K562 (cell line): Measurements from ENCODE around the gene ADAM15. TPM values are rescaled to one million over a fixed set of nuclear protein-coding genes. Genes with fewer than 3 reads are reported as not detected.

ENCODE experiments used
- FOXA3 ChIP-seq, 2 experiments: fragments of 450-650 bp in 1 of 2; sonication (generic) in 1 of 2; formaldehyde crosslinking; IDR thresholded peaks in 1 of 2; conservative IDR thresholded peaks in 1 of 2; 2 replicates each; pipeline versions ENCODE4 v1.4.0 to v1.8.0; 2020 to 2022; ENCODE audit warnings: mild to moderate bottlenecking in 2 of 2, missing genetic modification reagents in 1 of 2
- GATAD2B ChIP-seq: fragments of 450-650 bp; IDR thresholded peaks from 2 replicates; pipeline ENCODE4 v1.6.1; 2017; ENCODE audit warnings: mild to moderate bottlenecking, borderline replicate concordance
- HMG20B ChIP-seq: fragments of 250-450 bp; sonication (Bioruptor Pico); IDR thresholded peaks from 2 replicates; pipeline ENCODE4 v1.5.0; 2021; ENCODE audit warnings: mild to moderate bottlenecking
- NCOA2 ChIP-seq, 2 experiments: fragments of 450-650 bp; IDR thresholded peaks; 2 replicates each; pipeline ENCODE4 v1.6.1; 2018; ENCODE audit warnings: mild to moderate bottlenecking in 2 of 2, moderate library complexity in 1 of 2; ENCODE audit not compliant: partially characterized antibody in 2 of 2
- PRMT5 ChIP-seq: sonication (generic); formaldehyde crosslinking; IDR thresholded peaks from 2 replicates; pipeline ENCODE4 v1.5.0; 2020; ENCODE audit warnings: missing genetic modification reagents
- SIN3A ChIP-seq, 2 experiments: fragments of 150-350 bp in 1 of 2; IDR thresholded peaks; 2 replicates each; pipeline ENCODE4 v1.6.1; 2011 to 2016; ENCODE audit warnings: borderline replicate concordance in 2 of 2, low read depth in 2 of 2, low read length in 2 of 2, mild to moderate bottlenecking in 2 of 2, moderate library complexity in 2 of 2; ENCODE audit not compliant: control insufficient read depth in 1 of 2
- TRIM24 ChIP-seq, 2 experiments: fragments of 450-650 bp; IDR thresholded peaks; 2 replicates each; pipeline ENCODE4 v1.6.1; 2016
- ZKSCAN8 ChIP-seq: fragments of 200-800 bp; sonication (Bioruptor generic); IDR thresholded peaks from 2 replicates; pipeline ENCODE4 v1.6.1; 2016; ENCODE audit warnings: missing genetic modification characterization, missing compliant biosample characterization
- ZNF696 ChIP-seq: fragments of 250-450 bp; sonication (Bioruptor Pico); conservative IDR thresholded peaks from 2 replicates; pipeline ENCODE4 v1.4.0; 2020; ENCODE audit warnings: mild to moderate bottlenecking, moderate library complexity
- ZNF717 ChIP-seq: fragments of 250-450 bp; sonication (Bioruptor Pico); IDR thresholded peaks from 2 replicates; pipeline ENCODE4 v1.5.0; 2021
- polyA plus RNA-seq, 8 experiments: library from polyadenylated mRNA; depleted of rRNA in 4 of 8; stranded (reverse) in 5 of 8; unstranded in 3 of 8; fragments of >200 nt; fragmentation: Nextera tagmentation in 2 of 8; fragmentation: Illumina TruSeq in 1 of 8; extraction: Ambion mirVana in 2 of 8; extraction: Trizol in 1 of 8; gene quantifications; 2 replicates each; pipeline versions ENCODE4 v1.2.1 to v1.2.3, GENCODE V29; 2011 to 2014; ENCODE audit warnings: inconsistent platforms in 1 of 8, missing spikeins in 1 of 8
- total RNA-seq, 7 experiments: library from RNA; depleted of rRNA in 6 of 7; stranded (reverse); fragments of >200 nt in 6 of 7; fragmentation: Illumina TruSeq in 2 of 7; extraction: Trizol in 2 of 7; gene quantifications; 2 replicates each; pipeline versions ENCODE4 v1.2.1 to v1.2.3, GENCODE V29; 2011 to 2021; ENCODE audit warnings: low replicate concordance in 1 of 7
- TF ChIP-seq, protein P1 (sequence below), 2 experiments: fragments of 450-650 bp; IDR thresholded peaks; 2 replicates each; pipeline ENCODE4 v1.6.1; 2016; ENCODE audit warnings: mild to moderate bottlenecking in 2 of 2, borderline replicate concordance in 1 of 2, low read depth in 1 of 2, moderate library complexity in 1 of 2
- TF ChIP-seq, protein P2 (sequence below), 2 experiments: fragments of 450-650 bp; IDR thresholded peaks; 2 replicates each; pipeline ENCODE4 v1.6.1; 2018; ENCODE audit warnings: mild to moderate bottlenecking in 2 of 2, low read depth in 1 of 2; ENCODE audit not compliant: partially characterized antibody in 2 of 2
- TF ChIP-seq, protein P3 (sequence below): fragments of 250-450 bp; sonication (Bioruptor Pico); IDR thresholded peaks from 2 replicates; pipeline ENCODE4 v1.8.0; 2022; ENCODE audit warnings: moderate library complexity, mild to moderate bottlenecking, inconsistent platforms

ADAM15 gene
- total and polyA plus RNA-seq, 9 of the 15 experiments (the other 6 are each of a cell fraction or from before 2014, with no cell fraction given), result 0.69 to 72.3 (median 32.8) TPM

DNA sequence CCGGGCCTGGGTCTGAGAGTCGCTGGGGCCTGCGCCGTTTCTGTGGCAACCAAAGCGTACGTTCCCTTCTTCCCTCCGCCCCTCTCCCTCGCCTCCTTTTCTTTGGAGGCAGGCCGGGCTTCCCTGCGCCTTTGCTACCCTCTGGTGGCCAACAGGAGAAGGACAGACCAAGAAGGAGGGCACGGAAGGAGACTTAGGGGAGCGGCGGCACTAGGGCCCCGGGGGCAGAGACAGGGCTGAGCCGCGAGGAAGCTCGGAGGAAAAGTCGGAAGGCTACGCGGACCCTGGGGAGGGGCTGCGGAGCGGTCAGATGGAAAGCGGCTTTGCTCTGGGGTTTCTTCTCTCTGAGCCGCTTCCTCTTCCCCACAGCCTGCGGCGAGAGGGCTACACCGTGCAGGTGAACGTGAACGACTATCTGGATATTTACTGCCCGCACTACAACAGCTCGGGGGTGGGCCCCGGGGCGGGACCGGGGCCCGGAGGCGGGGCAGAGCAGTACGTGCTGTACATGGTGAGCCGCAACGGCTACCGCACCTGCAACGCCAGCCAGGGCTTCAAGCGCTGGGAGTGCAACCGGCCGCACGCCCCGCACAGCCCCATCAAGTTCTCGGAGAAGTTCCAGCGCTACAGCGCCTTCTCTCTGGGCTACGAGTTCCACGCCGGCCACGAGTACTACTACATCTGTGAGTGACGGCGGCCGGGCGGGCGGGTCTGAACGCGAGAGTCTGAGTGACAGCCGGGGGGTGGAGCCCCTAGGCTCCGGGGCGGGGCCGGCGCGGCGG is 33.8 kb downstream of the ADAM15 start (continued):
- TF ChIP-seq, protein P1, sequence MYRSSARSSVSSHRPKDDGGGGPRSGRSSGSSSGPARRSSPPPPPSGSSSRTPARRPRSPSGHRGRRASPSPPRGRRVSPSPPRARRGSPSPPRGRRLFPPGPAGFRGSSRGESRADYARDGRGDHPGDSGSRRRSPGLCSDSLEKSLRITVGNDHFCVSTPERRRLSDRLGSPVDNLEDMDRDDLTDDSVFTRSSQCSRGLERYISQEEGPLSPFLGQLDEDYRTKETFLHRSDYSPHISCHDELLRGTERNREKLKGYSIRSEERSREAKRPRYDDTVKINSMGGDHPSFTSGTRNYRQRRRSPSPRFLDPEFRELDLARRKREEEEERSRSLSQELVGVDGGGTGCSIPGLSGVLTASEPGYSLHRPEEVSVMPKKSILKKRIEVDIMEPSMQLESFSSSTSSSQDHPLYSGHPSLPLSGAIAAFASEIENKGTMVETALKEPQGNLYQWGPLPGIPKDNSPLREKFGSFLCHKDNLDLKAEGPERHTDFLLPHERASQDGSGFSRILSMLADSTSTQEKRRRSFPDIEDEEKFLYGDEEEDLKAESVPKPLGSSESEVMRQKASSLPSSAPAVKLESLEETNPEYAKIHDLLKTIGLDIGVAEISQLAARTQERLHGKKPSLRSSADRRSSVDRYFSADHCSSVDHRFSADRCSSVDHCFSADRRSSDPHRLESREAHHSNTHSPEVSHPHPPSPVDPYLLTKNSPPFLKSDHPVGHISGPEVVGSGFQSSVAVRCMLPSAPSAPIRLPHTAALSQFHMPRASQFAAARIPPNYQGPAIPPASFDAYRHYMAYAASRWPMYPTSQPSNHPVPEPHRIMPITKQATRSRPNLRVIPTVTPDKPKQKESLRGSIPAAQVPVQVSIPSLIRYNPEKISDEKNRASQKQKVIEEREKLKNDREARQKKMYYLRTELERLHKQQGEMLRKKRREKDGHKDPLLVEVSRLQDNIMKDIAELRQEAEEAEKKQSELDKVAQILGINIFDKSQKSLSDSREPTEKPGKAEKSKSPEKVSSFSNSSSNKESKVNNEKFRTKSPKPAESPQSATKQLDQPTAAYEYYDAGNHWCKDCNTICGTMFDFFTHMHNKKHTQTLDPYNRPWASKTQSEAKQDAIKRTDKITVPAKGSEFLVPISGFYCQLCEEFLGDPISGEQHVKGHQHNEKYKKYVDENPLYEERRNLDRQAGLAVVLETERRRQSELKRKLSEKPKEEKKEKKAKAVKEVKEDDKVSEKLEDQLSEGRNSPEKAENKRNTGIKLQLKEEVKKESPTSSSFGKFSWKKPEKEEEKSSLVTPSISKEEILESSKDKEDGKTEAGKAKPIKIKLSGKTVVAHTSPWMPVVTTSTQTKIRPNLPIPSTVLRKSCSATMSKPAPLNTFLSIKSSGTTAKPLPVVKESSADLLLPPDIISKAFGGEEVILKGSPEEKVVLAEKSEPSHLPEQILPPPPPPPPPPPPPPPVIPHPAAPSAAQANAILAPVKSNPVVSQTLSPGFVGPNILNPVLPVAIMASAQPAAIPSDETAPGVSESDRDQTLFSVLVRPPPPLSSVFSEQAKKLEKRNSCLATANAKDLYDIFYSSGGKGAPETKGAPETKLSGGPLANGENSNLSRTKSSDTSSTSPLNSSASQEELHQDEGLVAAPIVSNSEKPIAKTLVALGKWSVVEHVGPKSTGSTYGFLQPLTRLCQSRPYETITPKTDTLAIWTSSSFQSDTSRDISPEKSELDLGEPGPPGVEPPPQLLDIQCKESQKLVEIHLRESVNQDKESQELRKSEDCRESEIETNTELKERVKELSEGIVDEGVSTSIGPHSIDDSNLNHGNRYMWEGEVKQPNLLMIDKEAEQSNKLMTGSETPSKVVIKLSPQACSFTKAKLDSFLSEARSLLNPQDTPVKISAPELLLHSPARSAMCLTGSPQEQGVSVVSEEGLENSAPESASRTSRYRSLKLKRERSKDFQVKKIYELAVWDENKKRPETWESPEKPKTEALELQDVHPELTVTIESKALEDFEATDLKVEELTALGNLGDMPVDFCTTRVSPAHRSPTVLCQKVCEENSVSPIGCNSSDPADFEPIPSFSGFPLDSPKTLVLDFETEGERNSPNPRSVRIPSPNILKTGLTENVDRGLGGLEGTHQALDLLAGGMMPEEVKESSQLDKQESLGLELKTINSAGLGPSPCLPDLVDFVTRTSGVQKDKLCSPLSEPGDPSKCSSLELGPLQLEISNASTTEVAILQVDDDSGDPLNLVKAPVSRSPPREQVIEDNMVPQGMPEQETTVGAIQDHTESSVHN (IDR thresholded peaks at IDR 0.05; ENCODE audit: borderline replicate concordance in 1 of 2, low read depth in 1 of 2), result no peak
- TF ChIP-seq NCOA2 (IDR thresholded peaks at IDR 0.05; ENCODE audit: partially characterized antibody in 2 of 2) (no peak), PRMT5 (no peak), SIN3A (IDR thresholded peaks at IDR 0.05; ENCODE audit: borderline replicate concordance in 2 of 2, control insufficient read depth in 1 of 2, low read depth in 2 of 2, low read length in 2 of 2) (peak; percentile 72 to 81; a peak in 3 of 4 replicates), TRIM24 (IDR thresholded peaks at IDR 0.05) (0 out of 4 replicates have a peak, but pooled peaks of 1 of the 2 experiments have one; percentile 47), GATAD2B (no peak), ZNF696 (CRISPR knock-in tag) (no peak), HMG20B (CRISPR knock-in tag) (no peak), ZKSCAN8 (CRISPR knock-in tag) (no peak), FOXA3 (CRISPR knock-in tag; conservative IDR thresholded peaks at IDR 0.05 in 1 of 2, IDR thresholded peaks at IDR 0.05 in 1 of 2) (no peak), ZNF717 (no peak)
- TF ChIP-seq, protein P2, sequence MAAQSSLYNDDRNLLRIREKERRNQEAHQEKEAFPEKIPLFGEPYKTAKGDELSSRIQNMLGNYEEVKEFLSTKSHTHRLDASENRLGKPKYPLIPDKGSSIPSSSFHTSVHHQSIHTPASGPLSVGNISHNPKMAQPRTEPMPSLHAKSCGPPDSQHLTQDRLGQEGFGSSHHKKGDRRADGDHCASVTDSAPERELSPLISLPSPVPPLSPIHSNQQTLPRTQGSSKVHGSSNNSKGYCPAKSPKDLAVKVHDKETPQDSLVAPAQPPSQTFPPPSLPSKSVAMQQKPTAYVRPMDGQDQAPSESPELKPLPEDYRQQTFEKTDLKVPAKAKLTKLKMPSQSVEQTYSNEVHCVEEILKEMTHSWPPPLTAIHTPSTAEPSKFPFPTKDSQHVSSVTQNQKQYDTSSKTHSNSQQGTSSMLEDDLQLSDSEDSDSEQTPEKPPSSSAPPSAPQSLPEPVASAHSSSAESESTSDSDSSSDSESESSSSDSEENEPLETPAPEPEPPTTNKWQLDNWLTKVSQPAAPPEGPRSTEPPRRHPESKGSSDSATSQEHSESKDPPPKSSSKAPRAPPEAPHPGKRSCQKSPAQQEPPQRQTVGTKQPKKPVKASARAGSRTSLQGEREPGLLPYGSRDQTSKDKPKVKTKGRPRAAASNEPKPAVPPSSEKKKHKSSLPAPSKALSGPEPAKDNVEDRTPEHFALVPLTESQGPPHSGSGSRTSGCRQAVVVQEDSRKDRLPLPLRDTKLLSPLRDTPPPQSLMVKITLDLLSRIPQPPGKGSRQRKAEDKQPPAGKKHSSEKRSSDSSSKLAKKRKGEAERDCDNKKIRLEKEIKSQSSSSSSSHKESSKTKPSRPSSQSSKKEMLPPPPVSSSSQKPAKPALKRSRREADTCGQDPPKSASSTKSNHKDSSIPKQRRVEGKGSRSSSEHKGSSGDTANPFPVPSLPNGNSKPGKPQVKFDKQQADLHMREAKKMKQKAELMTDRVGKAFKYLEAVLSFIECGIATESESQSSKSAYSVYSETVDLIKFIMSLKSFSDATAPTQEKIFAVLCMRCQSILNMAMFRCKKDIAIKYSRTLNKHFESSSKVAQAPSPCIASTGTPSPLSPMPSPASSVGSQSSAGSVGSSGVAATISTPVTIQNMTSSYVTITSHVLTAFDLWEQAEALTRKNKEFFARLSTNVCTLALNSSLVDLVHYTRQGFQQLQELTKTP (IDR thresholded peaks at IDR 0.05; ENCODE audit: low read depth in 1 of 2, partially characterized antibody in 2 of 2), result peak in 1 of 2 experiments; percentile 34
- TF ChIP-seq, protein P3, sequence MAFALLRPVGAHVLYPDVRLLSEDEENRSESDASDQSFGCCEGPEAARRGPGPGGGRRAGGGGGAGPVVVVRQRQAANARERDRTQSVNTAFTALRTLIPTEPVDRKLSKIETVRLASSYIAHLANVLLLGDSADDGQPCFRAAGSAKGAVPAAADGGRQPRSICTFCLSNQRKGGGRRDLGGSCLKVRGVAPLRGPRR (CRISPR knock-in tag), result no peak
